HG03108 (cell line): ENCODE data around the gene CARHSP1.
A peak's percentile ranks its signal among the peaks of the same experiment; 100 is the strongest.
"Not testable (repeated sequence)": the region's sequence is repeated elsewhere in the genome, so short reads cannot be mapped to it uniquely, and the experiment has no call there.

Experiments
- ATAC-seq: cut with Tn5 transposase; IDR thresholded peaks from one replicate; pipeline ENCODE4 v1.9.1; 2021; ENCODE audit warnings: moderate library complexity; ENCODE audit not compliant: unreplicated experiment

CARHSP1 gene

GRCh38 chr16:8836797-8837196, 32.0 kb downstream of the CARHSP1 start:
- ATAC-seq = not testable (repeated sequence)

- ATAC-seq = no peak
These were observed 36.1 kb downstream of the CARHSP1 start for GRCh38 chr16:8832717-8833105.

GRCh38 chr16:8831871-8832716, 36.7 kb downstream of the CARHSP1 start:
- no peak for ATAC-seq

- ATAC-seq = no peak
These were observed 37.4 kb downstream of the CARHSP1 start for GRCh38 chr16:8831450-8831849.

GRCh38 chr16:8828541-8829165, 40.2 kb downstream of the CARHSP1 start:
- no peak for ATAC-seq

- no peak for ATAC-seq
These were observed 42.4 kb downstream of the CARHSP1 start for GRCh38 chr16:8826278-8826879.

GRCh38 chr16:8822403-8822802, 46.4 kb downstream of the CARHSP1 start:
- no peak for ATAC-seq

- no peak for ATAC-seq
These were observed 49.3 kb downstream of the CARHSP1 start for GRCh38 chr16:8819411-8820034.

- peak; percentile 84 for ATAC-seq
These were observed 50.1 kb downstream of the CARHSP1 start for GRCh38 chr16:8818504-8819270.

- no peak for ATAC-seq
These were observed 51.7 kb downstream of the CARHSP1 start for GRCh38 chr16:8816967-8817655.

GRCh38 chr16:8814095-8814806, 54.6 kb downstream of the CARHSP1 start:
- no peak for ATAC-seq

GRCh38 chr16:8812162-8812843, 56.5 kb downstream of the CARHSP1 start:
- ATAC-seq = no peak

GRCh38 chr16:8808613-8809353, 60.0 kb downstream of the CARHSP1 start:
- ATAC-seq = no peak

- no peak for ATAC-seq
These were observed 60.8 kb downstream of the CARHSP1 start for GRCh38 chr16:8808009-8808408.

- ATAC-seq = no peak
These were observed 61.6 kb downstream of the CARHSP1 start for GRCh38 chr16:8807189-8807588.

- ATAC-seq = no peak
These were observed 62.4 kb downstream of the CARHSP1 start for GRCh38 chr16:8806272-8806983.

GRCh38 chr16:8804313-8804712, 64.5 kb downstream of the CARHSP1 start:
- no peak for ATAC-seq

- ATAC-seq = not testable (repeated sequence)
These were observed 65.1 kb downstream of the CARHSP1 start for GRCh38 chr16:8803733-8804132.
